ENCODE results near the gene ARHGAP26. TPM values are rescaled to one million over a fixed set of nuclear protein-coding genes. Genes with fewer than 3 reads are reported as not detected.

Gene ARHGAP26
- total and polyA plus RNA-seq, 9 donors = 1.9 to 47.1 (median 12.0) TPM

DNA sequence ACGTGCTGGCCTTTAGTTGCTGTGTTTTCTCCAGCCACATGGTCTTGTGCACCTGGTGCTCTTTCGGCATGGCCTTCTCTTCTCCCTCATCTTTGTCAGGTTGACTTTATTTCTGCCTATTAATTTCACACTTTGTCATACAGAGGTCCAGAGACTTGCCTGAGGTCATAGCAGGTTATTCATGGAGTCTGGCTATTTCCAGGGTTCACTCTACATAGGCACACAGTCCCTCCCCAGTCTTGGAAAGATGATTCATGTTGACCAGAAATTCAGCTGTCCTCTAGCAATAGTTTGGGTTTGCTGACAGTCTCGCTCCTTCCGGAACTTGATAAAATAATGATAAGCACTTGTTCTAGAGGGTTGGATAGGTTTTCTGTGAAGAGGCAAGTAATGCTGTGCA is 81.6 kb downstream of the ARHGAP26 start:
- no peaks in the 10 kb centered on the region for H3K27me3 ChIP-seq
- no peak for DNase-seq
- 88 to 92% (median 92%) methylated on average over 4 of the region's 4 CpGs for WGBS, 3 donors
- no peak overlapping the region for H3K27ac ChIP-seq
- intact Hi-C loops (cut with DNase I) = no loop called here
- no peaks in the 10 kb centered on the region for H3K36me3 ChIP-seq
- no peaks in the 10 kb centered on the region for H3K9me3 ChIP-seq
- no peaks in the 10 kb centered on the region for H3K4me1 ChIP-seq (ENCODE audit: insufficient read depth)
- no peak overlapping the region for H3K4me3 ChIP-seq
- TF ChIP-seq EP300 (IDR thresholded peaks at IDR 0.05) (no peak), POLR2A (IDR thresholded peaks at IDR 0.05) (no peak), CTCF (IDR thresholded peaks at IDR 0.05) (no peak)

GRCh38 chr5:142852416-142853198 is 82.4 kb downstream of the ARHGAP26 start:
- Histone ChIP-seq H3K4me1 (ENCODE audit: insufficient read depth) (no peaks in the 10 kb centered on the region), H3K4me3 (no peak overlapping the region), H3K27me3 (no peaks in the 10 kb centered on the region), H3K36me3 (no peaks in the 10 kb centered on the region), H3K9me3 (no peaks in the 10 kb centered on the region), H3K27ac (no peak overlapping the region)
- DNase-seq = no peak
- TF ChIP-seq POLR2A (IDR thresholded peaks at IDR 0.05) (no peak), EP300 (IDR thresholded peaks at IDR 0.05) (no peak), CTCF (IDR thresholded peaks at IDR 0.05) (no peak)
- intact Hi-C loops (cut with DNase I) = no loop called here
- WGBS, 3 donors = 82 to 88% (median 86%) methylated on average over 8 of the region's 8 CpGs

- intact Hi-C loops (cut with DNase I) = no loop called here
- Histone ChIP-seq H3K4me1 (ENCODE audit: insufficient read depth) (no peaks in the 10 kb centered on the region), H3K9me3 (no peaks in the 10 kb centered on the region), H3K27me3 (no peaks in the 10 kb centered on the region), H3K4me3 (no peak overlapping the region), H3K36me3 (no peaks in the 10 kb centered on the region), H3K27ac (no peak overlapping the region)
- TF ChIP-seq POLR2A (IDR thresholded peaks at IDR 0.05) (no peak), EP300 (IDR thresholded peaks at IDR 0.05) (no peak), CTCF (IDR thresholded peaks at IDR 0.05) (no peak)
- WGBS, 3 donors = 76 to 80% (median 79%) methylated on average over 4 of the region's 4 CpGs
- DNase-seq = no peak
These were observed 83.5 kb downstream of the ARHGAP26 start for GRCh38 chr5:142853682-142854081.

DNA sequence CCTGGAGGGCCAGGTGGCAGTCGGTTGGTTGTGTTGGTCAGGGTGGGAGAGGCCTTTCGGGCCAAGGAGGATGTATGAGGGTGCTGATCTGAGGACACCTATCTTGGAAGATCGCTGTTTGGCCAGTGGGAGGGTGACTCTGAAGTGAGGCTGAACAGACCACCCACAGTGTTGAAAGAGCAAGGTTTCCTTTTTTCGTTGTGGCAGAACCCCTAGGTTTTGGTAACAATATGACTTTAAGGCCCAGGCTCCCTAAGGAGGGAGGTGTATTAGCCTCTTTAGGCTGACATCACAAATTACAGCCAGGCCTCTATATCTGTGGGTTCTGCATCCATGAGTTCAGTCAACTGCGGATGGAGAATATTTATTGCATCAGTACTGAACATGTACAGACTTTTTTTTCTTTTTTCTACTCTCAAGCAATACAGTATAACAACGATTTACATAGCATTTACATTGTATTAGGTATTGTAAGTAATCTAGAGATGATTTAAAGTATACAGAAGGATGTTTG is 86.1 kb downstream of the ARHGAP26 start:
- Histone ChIP-seq H3K27ac (no peak overlapping the region), H3K9me3 (no peaks in the 10 kb centered on the region), H3K36me3 (no peaks in the 10 kb centered on the region), H3K4me3 (no peak overlapping the region), H3K4me1 (ENCODE audit: insufficient read depth) (no peaks in the 10 kb centered on the region), H3K27me3 (no peaks in the 10 kb centered on the region)
- intact Hi-C loops (cut with DNase I) = no loop called here
- TF ChIP-seq CTCF (IDR thresholded peaks at IDR 0.05) (no peak), POLR2A (IDR thresholded peaks at IDR 0.05) (no peak), EP300 (IDR thresholded peaks at IDR 0.05) (no peak)
- no peak for DNase-seq
- WGBS, 3 donors = 82 to 93% (median 89%) methylated on average over 6 of the region's 6 CpGs
